Kidney (tissue), 14 donors: ENCODE data around the gene TRPM5. TPM values are rescaled to one million over a fixed set of nuclear protein-coding genes. Genes with fewer than 3 reads are reported as not detected.

ENCODE experiments used
- DNase-seq, 5 donors: peaks; one replicate each; pipeline ENCODE4 v3.0.0-alpha.2; 2013 to 2020
- FAIRE-seq: peaks from 2 replicates; lab custom pipeline; 2012; peaks lifted over from hg19 to GRCh38; lab: Jason Lieb, UNC
- H3K27ac ChIP-seq, 2 donors: one replicate each; pipeline ENCODE4 v1.7.0; 2013; ENCODE audit warnings: low read depth in 2 of 2, low read length in 2 of 2, inconsistent platforms in 1 of 2
- H3K27me3 ChIP-seq: one replicate; pipeline ENCODE4 v1.7.1; 2013; ENCODE audit warnings: low read length, inconsistent platforms; ENCODE audit not compliant: control insufficient read depth, insufficient read depth
- H3K36me3 ChIP-seq, 3 donors: one replicate each; pipeline versions ENCODE4 v1.7.0 to v1.7.1; 2013; ENCODE audit warnings: low read length in 3 of 3, control low read depth in 1 of 3, inconsistent platforms in 1 of 3; ENCODE audit not compliant: insufficient read depth in 3 of 3, control insufficient read depth in 2 of 3
- H3K4me1 ChIP-seq, 3 donors: one replicate each; pipeline versions ENCODE4 v1.7.0 to v1.7.1; 2013; ENCODE audit warnings: low read length in 3 of 3, inconsistent platforms in 1 of 3, low read depth in 1 of 3; ENCODE audit not compliant: control insufficient read depth in 2 of 3, insufficient read depth in 2 of 3
- H3K4me3 ChIP-seq, 3 donors: one replicate each; pipeline versions ENCODE4 v1.7.0 to v1.8.1; 2013; ENCODE audit warnings: low read length in 3 of 3, control low read depth in 1 of 3, inconsistent platforms in 1 of 3
- H3K9ac ChIP-seq, 3 donors: one replicate each; pipeline versions ENCODE4 v1.7.0 to v1.7.1; 2013; ENCODE audit warnings: low read length in 3 of 3, control low read depth in 1 of 3, inconsistent platforms in 1 of 3
- H3K9me3 ChIP-seq, 3 donors: one replicate each; pipeline versions ENCODE4 v1.7.0 to v1.7.1; 2013; ENCODE audit warnings: low read length in 3 of 3, control low read depth in 1 of 3, inconsistent platforms in 1 of 3; ENCODE audit not compliant: control insufficient read depth in 2 of 3, insufficient read depth in 1 of 3
- CTCF ChIP-seq: IDR thresholded peaks from 3 replicates; pipeline ENCODE4 v1.5.1; 2012; ENCODE audit warnings: mild to moderate bottlenecking, moderate library complexity, borderline replicate concordance; ENCODE audit not compliant: insufficient read depth; ENCODE audit errors: extremely low read depth
- intact Hi-C: fragments of 100-400 bp; cut with DNase I; formaldehyde crosslinking; loops from one replicate; pipeline ENCODE4 v1.11.1; 2022
- polyA plus RNA-seq: library from polyadenylated mRNA; stranded (reverse); fragments of 350-450 nt; fragmentation: Illumina TruSeq; extraction: RNeasy Lipid Tissue Mini Kit (QIAGEN cat#74804); gene quantifications from one replicate; pipeline ENCODE4 v1.2.3, GENCODE V29; 2014; ENCODE audit warnings: low read depth, low replicate concordance; ENCODE audit not compliant: insufficient read depth
- total RNA-seq: library from RNA; stranded (reverse); fragmentation: NEBNext Ultra II Directional; extraction: Animal tissue kit (Norgen Biotek cat#: 25700); gene quantifications from one replicate; pipeline ENCODE4 v1.2.1, GENCODE V29; 2021
- donor health status: control.
- donor health status: control.
- donor health status: control.
- donor health status: control.
- donor health status: control.
- donor health status: DM: yes; HTN: yes; CAD: no.
- donor health status: Normal renal cell carcinoma (clear cell type).

TRPM5 gene
- total and polyA plus RNA-seq, 2 donors from 2014 or later = 0.25 to 0.69 TPM

- no peaks in the 10 kb centered on the region for H3K36me3 ChIP-seq
- peaks cover 0 to 3% (median 0%) of the 10 kb centered on the region in 3 donors for H3K4me1 ChIP-seq
- FAIRE-seq = no peak
- TF ChIP-seq CTCF = no peak
- no peak overlapping the region for H3K27ac ChIP-seq
- DNase-seq = peak in 1 of 5 donors; percentile 58
- no peaks in the 10 kb centered on the region for H3K27me3 ChIP-seq
- intact Hi-C loops = loop anchor here (5.0 kb wide), 1 partner anchor 113 kb away; the partner anchor contains the start of genes C11orf21 and TSPAN32
- H3K9me3 ChIP-seq = no peaks in the 10 kb centered on the region
- no peak overlapping the region for H3K9ac ChIP-seq
- no peak overlapping the region for H3K4me3 ChIP-seq
Measured at GRCh38 chr11:2415171-2415570, 29.1 kb downstream of the TRPM5 start.

- no peak for FAIRE-seq
- no peak for TF ChIP-seq CTCF
- DNase-seq = no peak
- H3K27ac ChIP-seq = no peak overlapping the region
- no peak overlapping the region for H3K4me3 ChIP-seq
- no peaks in the 10 kb centered on the region for H3K4me1 ChIP-seq
- H3K9ac ChIP-seq = no peak overlapping the region
- H3K36me3 ChIP-seq = no peaks in the 10 kb centered on the region
- no peaks in the 10 kb centered on the region for H3K9me3 ChIP-seq
- intact Hi-C loops = loop anchor here (5.0 kb wide), 1 partner anchor 112 kb away; the partner anchor contains the start of genes C11orf21 and TSPAN32
- H3K27me3 ChIP-seq = no peaks in the 10 kb centered on the region
Measured at GRCh38 chr11:2414616-2415015, 29.7 kb downstream of the TRPM5 start.

- TF ChIP-seq CTCF = no peak
- no peak for FAIRE-seq
- no peaks in the 10 kb centered on the region for H3K36me3 ChIP-seq
- intact Hi-C loops = no loop called here
- DNase-seq = no peak
- no peak overlapping the region for H3K4me3 ChIP-seq
- no peak overlapping the region for H3K9ac ChIP-seq
- no peaks in the 10 kb centered on the region for H3K4me1 ChIP-seq
- no peaks in the 10 kb centered on the region for H3K9me3 ChIP-seq
- no peak overlapping the region for H3K27ac ChIP-seq
- H3K27me3 ChIP-seq = no peaks in the 10 kb centered on the region
Measured at GRCh38 chr11:2413742-2414579, 30.4 kb downstream of the TRPM5 start.
